ENCODE data around the gene ADIPOQ.
A peak's percentile ranks its signal among the peaks of the same experiment; 100 is the strongest.
"Not testable (repeated sequence)": the region's sequence is repeated elsewhere in the genome, so short reads cannot be mapped to it uniquely, and the experiment has no call there.

The ADIPOQ gene

GRCh38 chr3:186826410-186826975 is 16.0 kb upstream of the ADIPOQ start:
- no peak for DNase-seq (ENCODE audit: low read depth)

- peak; percentile 61 for DNase-seq (ENCODE audit: low read depth)
Observed at GRCh38 chr3:186826976-186827857, 15.3 kb upstream of the ADIPOQ start.

- DNase-seq (ENCODE audit: low read depth), result no peak
Observed at GRCh38 chr3:186828340-186828739, 14.2 kb upstream of the ADIPOQ start.

GRCh38 chr3:186831798-186832197 is 10.7 kb upstream of the ADIPOQ start:
- DNase-seq (ENCODE audit: low read depth), result no peak

GRCh38 chr3:186832276-186832675 is 10.2 kb upstream of the ADIPOQ start:
- DNase-seq (ENCODE audit: low read depth), result no peak

- peak; percentile 90 for DNase-seq (ENCODE audit: low read depth)
Observed at GRCh38 chr3:186839874-186840641, 2.5 kb upstream of the ADIPOQ start.

- DNase-seq (ENCODE audit: low read depth), result no peak
Observed at GRCh38 chr3:186841620-186842019, 890 bp upstream of the ADIPOQ start.

GRCh38 chr3:186843039-186843432 is 526 bp downstream of the ADIPOQ start:
- DNase-seq (ENCODE audit: low read depth), result no peak

- DNase-seq (ENCODE audit: low read depth), result no peak
Observed at GRCh38 chr3:186844908-186845307, 2.4 kb downstream of the ADIPOQ start.

- DNase-seq (ENCODE audit: low read depth), result no peak
Observed at GRCh38 chr3:186845756-186846155, 3.2 kb downstream of the ADIPOQ start.

- DNase-seq (ENCODE audit: low read depth), result no peak
Observed at GRCh38 chr3:186847437-186847836, 4.9 kb downstream of the ADIPOQ start.

GRCh38 chr3:186849374-186849975 is 7.0 kb downstream of the ADIPOQ start:
- no peak for DNase-seq (ENCODE audit: low read depth)

GRCh38 chr3:186851835-186852234 is 9.3 kb downstream of the ADIPOQ start:
- DNase-seq (ENCODE audit: low read depth), result not testable (repeated sequence)

- no peak for DNase-seq (ENCODE audit: low read depth)
Observed at GRCh38 chr3:186852994-186853393, 10.5 kb downstream of the ADIPOQ start.

- no peak for DNase-seq (ENCODE audit: low read depth)
Observed at GRCh38 chr3:186854146-186854545, 11.6 kb downstream of the ADIPOQ start.

- DNase-seq (ENCODE audit: low read depth), result no peak
Observed at GRCh38 chr3:186854954-186855353, 12.4 kb downstream of the ADIPOQ start.

- no peak for DNase-seq (ENCODE audit: low read depth)
Observed at GRCh38 chr3:186857743-186858142, 15.2 kb downstream of the ADIPOQ start.

GRCh38 chr3:186865215-186865853 is 22.8 kb downstream of the ADIPOQ start:
- not testable (repeated sequence) for DNase-seq (ENCODE audit: low read depth)

GRCh38 chr3:186866095-186866494 is 23.6 kb downstream of the ADIPOQ start:
- not testable (repeated sequence) for DNase-seq (ENCODE audit: low read depth)

- peak; percentile 23 for DNase-seq (ENCODE audit: low read depth)
Observed at GRCh38 chr3:186869253-186870100, 27.0 kb downstream of the ADIPOQ start.
